DMS 273 treated with DMSO at 0.1 percent for 48 hours (cell line): Measurements from ENCODE around the gene PIK3C2B.

Experiments
- DNase-seq: peaks from one replicate; lab custom pipeline; 2025; lab: John Stamatoyannopoulos, UW

The PIK3C2B gene

DNA sequence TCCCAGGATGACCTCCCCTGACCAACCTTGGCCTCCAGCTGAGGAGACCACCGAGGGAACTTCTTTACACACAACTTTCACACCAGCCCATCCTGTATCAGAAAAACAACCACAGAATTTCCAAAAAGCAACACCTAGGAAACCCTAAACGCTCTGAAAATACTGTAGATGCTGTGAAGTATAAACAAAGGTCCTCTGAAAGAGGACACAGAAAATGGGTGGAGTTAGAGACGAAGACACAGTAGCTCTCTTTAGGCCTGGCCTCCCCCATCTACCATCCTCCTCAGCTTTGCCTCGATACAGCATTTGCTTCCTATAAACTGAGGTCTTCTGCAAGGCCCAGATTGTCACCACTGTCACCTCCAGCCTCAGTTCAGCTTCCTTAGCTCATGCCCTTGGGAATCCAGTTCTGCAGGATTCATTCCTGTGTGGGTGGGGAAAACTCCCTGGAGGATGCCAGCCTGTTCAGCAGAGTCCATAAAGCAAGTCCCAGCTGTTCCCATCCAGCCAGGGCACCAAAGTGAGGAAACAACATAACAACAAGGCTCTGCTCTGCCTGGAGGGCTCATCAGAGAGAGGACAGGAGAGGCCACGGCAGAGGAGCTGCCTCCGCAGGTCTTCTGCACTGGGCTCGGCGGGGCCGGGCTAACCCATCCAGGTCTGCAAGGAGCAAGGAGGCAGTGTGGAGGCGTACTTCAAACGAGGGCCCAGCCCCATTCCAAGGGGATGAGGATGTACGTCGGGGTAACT, 15.0 kb downstream of the PIK3C2B start:
- DNase-seq: no peak

DNA sequence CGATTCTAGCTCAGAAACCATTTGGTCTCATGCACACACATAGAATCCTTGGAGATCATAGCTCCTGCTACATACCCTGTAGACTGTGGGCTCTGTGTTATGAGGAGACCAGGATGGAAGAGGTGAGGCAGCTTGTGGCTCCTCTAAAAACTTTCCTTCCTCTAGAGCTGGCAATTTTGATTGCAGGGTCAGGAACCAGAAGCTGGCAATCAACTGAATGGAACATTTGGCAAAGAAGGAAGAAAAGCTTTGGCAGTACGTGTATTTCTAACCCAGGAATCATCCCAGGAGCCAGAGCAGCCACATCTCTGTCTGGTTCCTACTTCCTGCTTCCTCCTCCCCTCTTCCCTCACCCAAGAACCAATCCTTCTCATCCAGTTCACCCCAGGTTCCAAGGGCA, 15.7 kb downstream of the PIK3C2B start:
- no peak for DNase-seq

DNA sequence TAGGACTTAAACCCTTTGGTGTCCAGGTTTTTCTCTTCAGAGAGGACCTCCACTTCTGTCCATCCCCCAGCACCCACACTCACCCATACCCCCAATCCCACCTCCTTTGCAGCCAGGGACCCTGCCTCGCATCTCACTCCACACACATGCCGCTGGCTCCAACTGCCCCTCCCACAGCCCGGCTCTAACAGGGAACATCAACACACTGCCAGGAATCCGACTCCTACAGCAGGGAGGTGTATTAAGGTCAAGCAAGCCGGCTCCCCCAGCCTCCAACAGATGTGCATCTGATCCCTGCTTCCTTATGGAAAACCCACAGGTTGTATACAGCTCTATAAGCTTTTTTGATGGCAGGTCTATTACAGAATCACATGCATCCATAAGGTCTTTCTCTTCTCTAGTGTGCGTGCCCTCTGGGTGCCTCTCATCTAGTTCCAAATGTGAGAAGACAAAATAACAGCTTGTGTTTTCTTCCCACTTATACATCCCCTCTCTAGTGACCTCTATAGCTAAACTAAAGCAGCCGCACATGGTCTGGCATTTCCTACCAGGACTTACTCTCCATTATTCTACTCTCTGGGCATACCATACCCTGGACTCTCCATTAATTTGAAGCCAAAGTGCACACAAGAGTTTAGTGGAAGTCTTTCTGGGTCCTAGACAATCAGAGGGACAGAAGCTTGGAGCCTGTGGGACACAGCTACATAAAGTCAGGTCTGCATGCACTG, 16.3 kb downstream of the PIK3C2B start:
- DNase-seq: peak; percentile 77

DNA sequence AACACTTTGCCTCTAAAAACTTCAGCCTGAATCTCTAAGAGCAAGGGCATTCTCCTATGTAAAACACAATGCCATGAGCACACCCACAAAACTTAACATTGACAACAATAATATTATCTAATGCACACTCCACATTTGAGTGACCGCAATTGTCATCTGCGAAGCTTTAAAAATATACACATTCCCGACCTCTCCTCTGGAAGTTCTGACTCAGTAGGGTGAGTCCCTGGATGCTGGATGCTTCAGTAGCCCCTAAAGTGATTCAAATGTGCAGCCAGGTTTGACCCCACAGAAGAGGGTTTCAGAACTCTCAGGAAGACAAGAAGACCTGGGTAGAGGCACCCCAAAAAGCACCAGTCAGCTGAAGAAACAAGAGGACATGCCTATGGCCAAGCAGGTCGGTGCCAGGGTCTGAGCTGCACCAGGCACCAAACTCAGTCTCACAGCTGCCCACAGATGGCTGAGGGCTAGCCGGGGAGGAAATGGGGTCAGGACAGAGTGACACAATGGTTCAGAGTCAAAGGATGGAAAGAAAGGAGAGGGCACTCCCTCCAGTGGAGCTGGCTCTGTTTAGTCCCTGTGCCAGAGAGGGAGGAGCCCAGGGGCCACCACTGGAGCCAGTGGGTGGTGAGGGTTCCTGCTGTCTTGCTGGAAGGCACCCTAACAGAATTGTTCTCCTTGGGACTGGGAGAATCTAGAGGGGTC, 17.4 kb downstream of the PIK3C2B start:
- DNase-seq: no peak

DNA sequence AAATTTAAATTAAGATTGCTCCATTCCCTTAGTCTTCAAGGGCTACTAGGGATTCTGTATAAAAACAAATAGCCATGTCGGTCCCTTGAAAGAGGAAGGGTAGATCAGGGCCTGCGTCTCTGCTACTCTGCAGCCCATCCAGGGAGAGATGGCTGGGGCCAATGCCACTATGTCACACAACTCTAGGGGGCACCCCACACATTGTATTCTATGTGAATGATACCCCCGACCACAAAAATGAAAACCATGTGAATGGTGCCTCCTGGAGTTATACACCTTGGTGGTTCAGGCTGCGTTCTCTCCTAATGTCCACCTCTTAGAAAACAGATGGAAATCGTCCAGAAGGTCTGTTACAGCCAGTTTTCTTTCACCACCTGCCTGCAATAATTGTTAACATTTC, 18.0 kb downstream of the PIK3C2B start:
- DNase-seq: no peak

DNA sequence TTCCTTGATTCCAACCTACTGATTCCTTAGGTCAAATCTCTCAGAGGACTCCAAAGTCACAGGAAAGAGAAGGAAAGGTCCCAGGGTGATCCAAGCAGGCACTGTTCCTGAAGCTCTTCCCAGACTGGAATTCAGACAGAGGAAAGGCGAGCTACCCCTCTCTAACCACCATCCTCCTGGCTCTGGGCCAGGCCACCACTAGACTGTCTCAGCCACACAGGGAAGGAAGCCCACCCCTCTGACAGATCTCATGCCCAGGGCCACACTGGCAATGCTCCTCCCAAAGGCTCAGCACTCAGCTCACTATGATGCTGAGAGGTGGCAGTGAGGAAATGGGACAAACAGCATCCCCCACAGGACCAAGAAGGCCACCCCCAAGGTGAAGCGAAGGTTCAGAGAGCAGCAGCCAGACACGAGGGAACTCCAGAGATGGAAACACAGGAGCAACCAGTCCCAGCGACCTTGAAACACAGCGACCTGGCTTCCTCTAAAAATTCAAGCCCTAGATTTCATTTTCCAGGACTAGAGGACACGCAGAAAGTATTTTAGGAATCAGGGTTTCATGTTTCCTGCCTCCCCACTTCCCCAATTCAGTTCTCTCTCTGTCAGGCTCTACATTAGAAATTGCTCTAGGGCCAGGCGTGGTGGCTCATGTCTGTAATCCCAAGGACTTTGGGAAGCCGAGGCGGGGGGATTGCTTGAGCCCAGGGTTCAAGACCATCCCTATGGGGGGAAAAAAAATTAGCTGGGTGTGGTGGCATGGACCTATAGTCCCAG, 18.8 kb downstream of the PIK3C2B start:
- DNase-seq: no peak

DNA sequence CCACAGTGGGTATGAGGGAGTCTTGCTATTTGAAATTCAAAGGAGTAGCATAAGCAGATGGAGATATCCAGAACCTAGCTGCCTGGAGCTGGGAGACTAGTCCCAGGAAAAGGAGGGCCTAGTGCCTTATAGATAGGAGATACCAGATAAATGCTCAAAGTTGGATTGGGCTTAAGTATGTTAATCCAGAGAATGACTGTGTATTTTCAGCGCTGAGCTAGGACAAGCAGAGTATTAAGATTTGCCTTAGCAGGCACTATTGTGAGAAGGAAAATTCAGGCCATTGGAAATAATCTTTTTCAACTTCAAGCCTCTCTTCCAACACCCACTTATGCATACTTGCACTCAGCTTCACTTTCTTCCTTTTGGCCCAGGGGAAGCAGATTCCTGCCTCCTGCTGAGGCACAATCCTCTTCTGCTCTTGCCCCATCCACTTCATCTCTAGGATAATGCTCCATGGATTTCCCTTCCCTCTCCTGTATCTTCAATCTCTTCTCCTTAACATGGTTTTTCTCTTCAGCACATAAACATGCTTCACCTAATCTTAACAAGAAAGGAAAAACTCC, 21.1 kb downstream of the PIK3C2B start:
- DNase-seq: no peak

DNA sequence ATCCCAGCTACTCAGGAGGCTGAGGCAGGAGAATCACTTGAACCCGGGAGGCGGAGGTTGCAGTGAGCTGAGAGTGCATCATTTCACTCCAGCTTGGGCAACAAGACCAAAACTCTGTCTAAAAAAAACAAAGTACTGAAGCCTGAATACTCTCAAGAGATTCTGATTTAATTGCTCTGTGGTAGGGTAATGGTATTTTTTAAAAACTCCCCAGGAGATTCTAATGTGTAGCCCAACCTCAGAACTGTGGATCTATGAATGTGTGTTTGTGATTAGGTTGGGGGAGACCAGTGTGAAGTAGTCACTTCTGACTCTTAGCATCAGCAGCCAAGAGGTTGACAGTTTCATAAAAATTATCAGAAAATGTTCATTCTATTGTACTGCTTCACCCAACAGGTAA, 21.9 kb downstream of the PIK3C2B start:
- no peak for DNase-seq

DNA sequence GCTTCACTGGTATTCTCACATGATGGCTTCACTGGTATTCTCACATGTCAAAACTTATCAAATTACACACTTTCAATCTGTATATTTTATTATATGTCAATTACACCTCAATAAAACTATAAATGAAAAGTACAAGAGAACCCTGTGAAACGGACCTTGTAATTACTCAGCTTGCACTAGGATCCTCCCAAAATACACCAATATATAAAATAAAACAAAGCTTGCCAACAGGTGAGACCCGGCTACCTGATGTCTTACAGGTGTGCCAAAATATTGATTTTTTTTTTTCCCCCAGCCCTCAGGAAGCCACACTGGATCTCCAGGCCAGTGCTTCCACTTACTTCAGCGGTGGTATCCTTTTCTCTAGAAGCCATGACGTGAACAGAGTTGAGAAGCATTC, 22.9 kb downstream of the PIK3C2B start:
- DNase-seq: no peak

DNA sequence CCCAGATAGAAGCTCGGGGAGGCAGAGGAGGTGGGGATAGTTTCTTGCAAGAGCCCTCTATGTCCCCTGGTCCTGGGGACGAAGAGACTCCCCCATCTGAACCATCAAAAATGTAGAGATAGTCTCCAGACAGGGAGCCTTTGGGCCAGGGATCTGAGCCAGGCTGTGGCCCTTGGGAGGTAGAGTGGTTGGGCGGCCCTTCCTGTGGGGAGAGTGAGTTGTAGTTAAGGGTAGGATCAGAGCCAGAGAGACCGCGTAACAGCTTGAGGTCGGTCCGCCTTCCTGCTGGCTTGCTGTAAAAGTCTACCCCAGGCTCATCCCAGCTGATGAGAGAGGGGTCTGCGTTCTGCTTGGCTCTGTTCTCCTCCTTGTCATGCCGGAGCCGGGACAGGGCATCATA, 25.3 kb downstream of the PIK3C2B start:
- DNase-seq: no peak

DNA sequence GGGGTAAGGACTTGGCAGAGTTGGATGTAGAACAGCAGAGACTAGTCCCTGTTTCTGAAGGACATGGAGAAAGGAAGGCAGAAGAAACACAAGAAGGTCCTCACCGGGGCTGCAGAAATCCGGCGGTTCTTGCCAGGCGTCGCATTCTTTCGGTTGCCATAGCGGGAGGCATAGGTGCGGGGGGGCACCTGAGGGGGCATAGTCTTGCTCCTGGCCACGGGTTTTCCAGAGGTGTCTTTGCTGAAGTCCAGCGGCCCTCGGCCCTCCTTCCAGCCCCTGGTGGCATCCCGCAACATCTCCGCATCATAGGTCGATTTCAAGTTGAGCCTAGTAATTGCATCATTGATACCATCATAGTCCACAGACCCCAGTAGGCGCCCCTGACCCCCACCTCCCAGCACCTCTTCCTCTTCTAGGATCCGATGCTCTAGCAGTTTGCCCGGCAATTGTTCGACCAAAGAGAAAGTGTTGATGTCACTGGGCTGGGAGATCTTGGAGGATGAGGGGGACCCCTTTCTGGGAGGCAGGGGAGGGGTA, 25.8 kb downstream of the PIK3C2B start:
- no peak for DNase-seq

DNA sequence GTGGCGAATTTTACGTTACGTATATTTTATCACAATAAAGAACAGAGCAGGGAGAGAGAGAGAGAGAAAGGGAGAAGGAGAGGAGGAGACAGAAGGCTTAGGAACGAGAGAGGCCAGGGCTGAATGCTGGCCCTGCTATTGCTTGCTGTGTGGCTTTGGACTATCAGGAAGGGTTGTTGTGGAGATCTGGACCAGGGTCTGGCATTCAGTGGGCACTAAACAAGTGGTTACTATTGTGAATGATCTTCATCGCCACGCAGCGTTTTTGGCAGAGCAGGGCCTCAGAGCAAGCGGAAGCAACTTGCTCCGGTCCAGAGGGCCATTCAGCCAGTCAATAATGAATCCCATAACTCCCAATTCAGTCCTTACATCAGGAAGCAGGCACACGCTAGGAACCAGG, 26.4 kb downstream of the PIK3C2B start:
- DNase-seq: no peak

DNA sequence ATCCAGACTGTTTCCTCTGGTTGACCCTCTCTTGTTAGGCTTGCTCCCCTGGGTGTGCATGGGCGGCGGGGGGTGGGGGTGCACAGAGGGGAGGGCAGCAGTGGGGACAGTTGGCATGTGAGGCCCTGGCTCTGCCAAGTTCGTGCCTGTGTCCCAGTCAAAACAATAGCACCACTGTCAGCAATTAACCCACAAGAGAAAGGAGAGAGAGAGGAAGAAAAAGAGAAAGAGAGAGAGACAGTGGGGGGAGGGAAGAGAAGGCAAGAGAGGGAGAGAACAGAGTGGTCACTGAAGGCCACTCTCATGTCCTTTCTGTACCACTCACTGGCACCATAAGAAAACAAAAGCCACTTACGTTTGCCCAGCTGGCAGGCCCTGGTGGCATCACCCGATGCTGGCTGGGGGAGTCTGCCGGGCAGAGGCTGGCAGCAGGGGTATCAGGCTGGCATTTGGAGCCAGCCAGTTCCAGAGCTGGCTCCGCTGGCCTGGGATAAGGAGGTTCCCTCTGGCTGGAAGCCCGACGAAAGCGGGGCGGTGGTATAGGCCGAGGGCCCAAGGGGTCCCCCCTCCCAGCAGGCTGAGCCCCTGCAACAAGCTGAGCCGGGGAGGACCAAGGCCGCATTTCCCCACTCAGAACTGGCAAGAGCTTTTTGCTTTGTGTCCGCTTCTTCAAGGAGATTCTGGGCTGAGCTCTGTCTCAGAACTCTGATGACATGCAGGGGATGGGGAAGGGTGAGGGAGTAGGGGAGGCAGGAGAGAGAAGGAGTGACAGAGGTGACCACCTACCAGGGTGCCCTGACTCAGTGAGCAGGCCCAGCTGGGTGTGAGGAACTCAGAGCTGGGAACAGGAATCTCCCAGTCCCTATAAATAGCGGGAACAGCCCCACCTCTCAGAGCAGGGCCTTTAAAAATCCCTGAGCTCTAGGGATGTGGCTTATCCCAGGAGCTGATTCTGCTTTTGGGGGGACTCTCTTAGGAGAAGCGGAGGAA, 27.9 kb downstream of the PIK3C2B start:
- DNase-seq: no peak

DNA sequence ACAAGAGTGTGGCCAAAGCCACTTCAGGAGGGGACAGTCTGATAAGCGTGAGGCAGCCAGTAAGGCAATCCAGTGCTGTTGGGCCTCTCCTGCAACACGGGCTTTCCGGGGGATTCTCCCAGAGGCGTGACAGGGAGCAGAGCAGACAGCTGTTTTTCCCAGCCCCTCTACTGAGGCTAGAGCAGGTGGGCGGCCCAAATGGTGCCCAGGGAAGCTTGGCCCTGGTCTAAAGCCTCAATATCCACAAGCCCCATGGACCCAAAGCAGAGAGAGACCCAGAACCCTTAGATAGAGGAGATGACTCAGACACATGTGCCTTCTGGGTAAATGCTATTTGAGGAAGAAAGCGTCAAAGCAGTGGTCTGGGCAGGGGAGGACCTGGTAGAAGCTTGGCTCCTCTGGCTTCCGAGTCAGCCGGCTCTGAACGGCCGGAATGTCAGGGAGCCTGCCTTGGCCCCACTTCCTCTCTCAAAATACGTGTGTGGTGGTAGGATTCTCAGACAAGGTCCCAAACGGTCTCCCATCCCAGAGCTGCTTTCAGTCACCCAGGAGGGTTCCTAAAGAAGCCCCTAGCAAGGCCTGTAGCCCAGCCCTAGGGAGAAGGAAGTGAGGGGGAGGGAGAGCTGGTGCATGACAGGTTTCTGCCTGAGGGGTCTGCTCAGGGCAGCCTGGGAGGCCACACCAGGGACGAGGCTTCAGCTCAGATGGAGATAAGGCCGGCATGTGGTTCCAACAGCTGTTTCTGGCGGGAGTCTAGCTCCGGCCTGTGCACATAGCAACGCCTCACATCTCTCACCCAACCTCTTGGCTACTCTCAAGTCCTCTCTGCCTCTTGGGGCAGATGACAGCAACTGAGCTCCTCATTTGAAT, 28.8 kb downstream of the PIK3C2B start:
- DNase-seq: no peak

DNA sequence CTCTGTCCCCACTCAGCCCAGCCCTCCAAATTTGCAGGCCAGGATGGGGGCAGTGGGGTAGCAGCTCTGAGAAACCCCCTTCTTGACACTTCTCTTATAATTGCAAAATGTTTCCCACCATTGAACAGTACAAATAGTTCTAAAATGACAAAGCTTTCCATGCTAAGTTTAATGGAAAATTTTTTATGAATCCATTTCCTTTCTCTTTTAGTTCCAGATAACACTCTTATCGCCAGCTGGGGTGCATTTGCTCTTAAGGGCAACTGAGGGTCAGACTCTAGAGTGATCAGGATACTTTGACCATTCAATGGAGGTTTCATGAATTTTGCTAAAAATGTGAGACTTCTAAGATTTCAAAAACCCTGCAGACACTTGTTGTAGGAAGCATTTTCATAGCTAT, 29.9 kb downstream of the PIK3C2B start:
- no peak for DNase-seq

DNA sequence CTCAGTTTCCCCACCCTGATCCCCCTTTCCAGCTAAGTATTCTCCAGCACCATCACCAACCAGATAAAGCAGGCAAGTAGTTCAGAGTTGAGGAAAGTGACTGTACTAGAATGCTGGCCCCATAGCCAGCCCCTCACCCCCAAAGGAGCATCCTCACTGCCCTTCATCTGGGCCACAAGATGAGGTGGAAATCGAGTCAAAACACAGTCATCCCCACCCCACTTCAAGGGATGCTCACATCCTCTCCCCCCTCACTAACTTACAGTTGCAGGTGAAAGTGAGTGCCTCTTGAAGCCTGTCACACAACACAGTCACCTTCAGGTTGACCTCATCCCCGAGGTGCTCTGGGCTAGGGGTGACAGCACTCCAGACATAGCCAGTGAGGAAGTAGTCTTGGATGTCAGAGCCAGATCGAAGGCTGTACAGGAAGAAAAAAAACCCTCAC, 30.4 kb downstream of the PIK3C2B start:
- no peak for DNase-seq

DNA sequence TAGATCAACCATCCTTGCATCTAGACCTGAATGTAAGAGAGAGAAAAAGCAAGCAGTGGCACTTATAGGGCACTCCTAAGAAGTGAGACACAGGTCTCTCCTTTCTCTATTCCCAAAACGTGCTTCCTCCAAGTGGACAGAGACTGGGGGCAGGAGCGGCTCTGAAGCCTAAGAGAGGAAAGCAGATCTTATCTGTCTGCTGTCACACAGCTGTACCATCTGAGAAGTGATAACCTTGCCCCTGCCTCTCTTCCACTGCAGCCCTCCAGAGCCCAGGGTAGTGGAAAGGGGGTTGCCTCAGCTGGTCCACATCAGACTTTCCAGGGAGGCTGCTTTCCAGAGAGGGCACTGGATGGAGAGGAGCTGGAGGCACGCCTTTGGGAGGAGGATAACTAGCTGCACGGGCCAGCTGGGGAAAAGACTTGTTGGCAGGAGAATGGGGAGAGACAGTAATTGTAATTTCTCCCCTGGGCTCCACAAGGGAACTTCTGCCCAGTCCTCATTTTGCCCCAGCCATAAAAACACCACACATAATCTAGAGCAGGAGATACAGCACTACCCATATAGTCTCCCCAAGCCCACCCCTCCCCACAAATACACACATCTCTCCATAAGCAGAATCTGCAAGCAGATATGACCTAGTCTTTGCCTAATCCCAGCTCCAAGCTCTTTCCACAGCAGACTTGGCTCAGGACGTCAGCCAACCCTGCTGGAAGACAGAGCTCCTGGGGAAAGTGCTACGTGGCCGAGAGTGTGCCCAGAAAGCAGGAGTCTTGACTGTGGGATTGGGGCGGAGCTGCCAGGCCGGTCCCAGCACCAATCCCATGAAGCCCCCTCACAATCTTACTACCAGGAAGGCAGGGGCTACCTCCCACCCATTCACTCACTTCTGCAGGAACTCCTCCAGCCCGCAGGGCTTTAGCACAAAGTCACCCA, 31.2 kb downstream of the PIK3C2B start:
- DNase-seq: no peak

DNA sequence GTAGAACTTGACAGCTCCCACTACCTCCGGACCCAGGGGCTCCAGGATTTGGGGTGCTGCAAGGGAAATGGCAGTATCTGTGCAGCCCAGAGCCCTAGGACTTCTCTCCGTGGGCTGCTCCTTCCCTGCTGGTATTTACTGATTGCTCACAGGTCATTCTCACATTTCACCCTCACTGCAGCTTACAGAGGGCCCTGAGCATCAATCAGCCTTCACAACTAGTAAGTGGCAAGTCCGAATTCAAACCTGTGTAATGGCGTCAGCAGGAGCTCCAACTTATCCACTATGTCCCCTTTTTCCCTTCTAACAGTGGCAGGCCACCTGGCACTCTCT, 32.4 kb downstream of the PIK3C2B start:
- DNase-seq: no peak
